ENCODE measurements around the gene DLST.

Gene DLST

DNA sequence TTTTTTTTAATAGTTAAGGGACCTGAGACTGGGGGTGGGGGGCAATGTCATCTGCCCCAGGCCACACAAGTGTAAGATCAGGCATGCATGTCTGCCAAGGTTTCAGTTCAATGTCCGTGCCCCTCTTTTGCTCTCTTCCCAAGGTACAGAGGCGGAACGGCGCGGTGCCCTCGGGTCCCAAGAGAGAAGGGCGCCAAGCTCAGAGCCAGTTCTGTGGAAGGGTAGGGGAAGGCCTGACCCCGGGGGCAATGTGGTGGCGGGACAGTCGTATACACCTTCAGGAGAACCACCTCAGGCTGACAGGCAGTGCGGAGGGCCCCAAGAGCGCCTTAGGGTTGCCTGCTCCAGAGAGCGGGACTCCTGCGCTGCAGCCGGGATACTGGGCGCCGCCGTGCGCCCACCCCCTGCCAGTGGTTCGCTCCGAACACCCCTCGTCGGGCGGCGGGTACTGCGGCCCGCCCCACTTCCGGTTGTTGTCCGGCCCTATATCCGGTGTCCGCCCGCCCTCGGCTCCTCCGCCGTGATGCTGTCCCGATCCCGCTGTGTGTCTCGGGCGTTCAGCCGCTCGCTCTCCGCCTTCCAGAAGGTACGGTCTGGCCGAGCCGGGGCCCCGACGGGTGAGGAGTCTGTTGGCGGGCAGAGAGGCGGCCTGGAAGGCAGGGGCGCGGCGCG is at the start of gene DLST:
Gene DLST, plus strand, starts transcription at position 486 of the 672 bp plus-strand sequence. Its CDS starts 38 bp downstream, at position 524.
- peak; percentile 70 for DNase-seq (ENCODE audit: low read depth)

GRCh38 chr14:74832849-74833248 is 48.9 kb upstream of the DLST start:
- DNase-seq (ENCODE audit: low read depth): no peak

- DNase-seq (ENCODE audit: low read depth): no peak
These were observed 46.9 kb upstream of the DLST start for GRCh38 chr14:74834692-74835392.

GRCh38 chr14:74835645-74836250 is 46.0 kb upstream of the DLST start:
- no peak for DNase-seq (ENCODE audit: low read depth)

DNA sequence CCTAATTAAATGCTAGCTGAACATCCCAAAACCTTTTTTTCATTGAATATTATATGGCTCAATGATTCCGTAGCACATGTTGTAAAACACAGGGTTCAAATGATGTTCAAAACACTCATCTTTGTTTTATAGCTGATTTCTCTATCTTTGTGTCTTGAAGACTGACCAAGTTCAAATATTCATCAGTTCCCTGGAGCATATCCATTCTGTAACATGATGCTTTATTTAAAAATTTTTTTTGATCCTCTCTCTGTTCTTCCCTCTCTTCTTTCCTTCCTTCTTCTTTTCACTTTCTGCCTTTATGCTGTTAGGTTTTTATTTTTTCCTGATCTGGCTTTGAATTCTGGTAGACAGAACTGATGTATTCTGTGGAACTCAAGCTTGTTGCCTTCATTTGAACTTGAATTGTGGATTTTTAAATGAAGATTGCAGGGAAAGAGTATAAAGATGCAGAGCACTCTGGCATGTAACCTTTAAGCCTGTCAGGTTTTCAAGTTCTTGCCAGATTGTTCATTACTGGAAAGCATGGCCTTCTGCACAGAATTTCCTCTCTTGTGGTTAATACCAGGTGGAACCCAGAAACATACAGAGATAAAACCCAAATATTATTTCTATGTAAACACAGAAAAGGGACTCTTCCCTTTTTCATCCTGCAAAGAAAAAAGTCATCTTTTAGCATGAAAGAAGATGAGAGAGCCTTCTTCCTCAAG is 45.3 kb upstream of the DLST start:
- DNase-seq (ENCODE audit: low read depth): no peak

DNA sequence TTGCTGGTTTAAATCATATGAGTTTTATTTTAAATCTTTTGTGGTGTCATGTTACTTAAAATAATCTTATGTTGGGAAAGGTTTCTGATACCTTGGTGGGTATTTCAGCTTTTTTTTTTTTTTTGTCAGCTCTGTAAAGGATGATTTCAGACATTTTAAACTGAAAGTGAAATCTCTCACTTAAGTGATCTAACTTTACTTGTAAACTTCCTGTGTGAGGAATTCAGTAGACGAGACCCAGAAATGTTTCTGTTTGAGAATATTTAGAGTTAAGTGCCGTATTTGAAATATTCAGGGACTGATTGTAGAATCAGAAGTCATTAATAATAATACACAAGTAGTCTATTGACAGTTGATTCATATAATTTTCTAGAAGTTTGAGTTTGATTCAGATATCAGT is 43.5 kb upstream of the DLST start:
- no peak for DNase-seq (ENCODE audit: low read depth)

GRCh38 chr14:74840603-74841030 is 41.1 kb upstream of the DLST start:
- DNase-seq (ENCODE audit: low read depth): no peak

DNA sequence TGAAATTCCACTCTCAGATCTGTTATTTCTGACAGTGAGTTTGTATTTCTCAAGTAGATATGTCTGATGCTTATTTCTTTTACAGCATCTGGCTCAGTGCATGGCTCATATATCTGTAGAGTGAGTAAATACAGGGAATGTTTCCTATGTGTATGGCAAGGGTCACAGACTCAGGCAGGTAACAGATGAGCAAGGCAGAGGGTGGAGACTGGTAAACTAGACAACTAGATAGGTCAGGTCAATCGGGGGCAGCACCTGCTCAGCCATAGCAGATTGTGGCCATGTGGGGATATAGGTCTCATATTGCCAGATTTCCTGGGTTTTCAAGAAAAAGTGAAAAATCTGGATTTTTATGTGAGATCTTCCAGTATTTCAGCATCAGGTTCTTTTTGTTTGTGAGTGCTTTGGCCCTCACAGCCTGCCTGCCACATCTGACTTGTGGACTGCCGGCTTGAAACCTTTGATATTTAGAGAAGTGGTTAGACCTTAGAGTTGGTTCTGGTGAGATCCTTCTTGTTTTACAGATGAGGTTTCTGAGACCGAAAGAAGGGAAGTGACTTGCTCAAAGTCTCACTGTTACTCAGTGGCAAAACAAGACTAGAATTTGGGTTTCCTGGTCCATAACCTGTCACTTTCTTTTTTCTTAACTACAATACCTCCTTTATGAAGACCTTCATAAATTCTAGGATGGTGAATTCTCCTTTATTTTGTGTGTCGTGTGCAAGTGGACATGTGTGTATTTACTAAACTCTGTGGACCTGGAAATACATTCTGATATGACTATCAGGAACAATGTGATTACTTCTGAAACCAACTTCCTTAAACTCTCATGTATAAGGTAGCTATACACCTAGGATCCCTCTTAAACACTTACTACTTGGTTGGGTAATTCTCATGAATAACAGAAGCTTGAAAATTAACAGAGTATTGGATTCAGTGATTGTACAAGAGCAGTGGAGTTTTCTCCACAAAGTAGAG is 40.2 kb upstream of the DLST start:
- DNase-seq (ENCODE audit: low read depth): no peak

DNA sequence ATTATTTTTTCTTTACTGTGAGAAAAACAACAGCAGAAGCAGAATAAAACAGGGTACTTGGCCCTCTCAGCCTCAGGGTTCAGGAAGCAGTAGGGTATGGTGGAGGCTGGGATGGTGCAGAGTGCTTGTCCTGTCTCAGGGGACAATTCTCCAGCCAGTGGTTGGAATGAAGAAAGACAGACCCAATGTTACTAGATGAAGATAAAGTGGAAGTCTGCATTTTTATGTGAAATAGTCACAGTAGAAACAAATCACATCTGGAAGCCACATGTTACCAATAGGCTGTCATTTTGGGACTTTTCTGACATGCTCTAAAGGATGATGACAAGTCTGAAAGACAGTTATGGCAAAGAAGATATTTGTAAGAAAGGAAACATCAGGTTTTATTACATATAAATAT is 38.1 kb upstream of the DLST start:
- DNase-seq (ENCODE audit: low read depth): no peak

DNA sequence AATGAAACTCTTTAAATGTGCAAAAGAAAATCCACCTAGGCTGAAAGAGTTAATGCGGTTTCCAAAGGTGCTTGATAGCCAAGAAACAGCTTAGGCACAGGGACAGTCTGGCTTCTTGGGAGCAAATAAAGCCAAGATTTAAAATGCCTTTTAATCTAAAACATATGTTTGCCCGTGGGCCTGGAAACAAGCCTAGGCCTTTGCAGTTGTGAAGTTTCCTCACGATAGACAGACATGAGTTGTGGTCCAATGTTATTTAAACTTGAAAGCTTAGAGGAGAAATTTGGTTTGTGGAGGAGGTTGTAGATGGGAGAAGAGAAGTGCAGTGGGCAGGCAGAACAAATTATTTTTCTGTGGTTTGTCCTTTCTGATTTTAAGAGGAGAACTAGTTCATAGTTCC is 35.5 kb upstream of the DLST start:
- no peak for DNase-seq (ENCODE audit: low read depth)

GRCh38 chr14:74846968-74847665 is 34.6 kb upstream of the DLST start:
- no peak for DNase-seq (ENCODE audit: low read depth)

GRCh38 chr14:74848768-74849167 is 32.9 kb upstream of the DLST start:
- no peak for DNase-seq (ENCODE audit: low read depth)

DNA sequence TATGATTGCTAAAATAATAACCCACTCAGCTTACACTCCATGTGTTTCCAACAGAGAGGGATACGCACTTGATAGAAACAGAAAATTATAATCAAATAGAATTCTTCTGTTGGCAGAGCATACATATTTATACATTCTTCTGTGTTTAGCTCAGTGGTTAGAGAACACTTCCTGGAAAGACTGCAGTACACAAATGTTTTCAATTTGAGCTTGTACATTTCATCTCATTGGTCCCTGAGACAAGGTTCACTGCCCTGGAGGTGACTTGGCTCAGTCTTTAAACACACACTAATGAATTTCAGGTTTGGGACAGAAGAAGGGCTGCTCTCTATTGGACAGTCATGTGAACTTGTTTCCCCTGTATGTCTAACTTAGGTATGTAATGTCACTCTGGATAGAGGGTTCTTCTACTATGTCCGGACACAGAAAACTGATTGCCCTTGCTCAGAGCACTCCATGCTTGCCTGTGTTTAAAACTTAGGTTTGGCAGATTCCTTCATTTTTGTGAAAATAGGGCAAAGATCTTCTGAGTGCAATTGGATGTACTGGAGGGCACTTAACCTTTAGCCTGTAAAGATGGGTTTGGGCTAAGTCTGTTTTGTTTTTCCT is 28.7 kb upstream of the DLST start:
- no peak for DNase-seq (ENCODE audit: low read depth)

- no peak for DNase-seq (ENCODE audit: low read depth)
These were observed 28.1 kb upstream of the DLST start for GRCh38 chr14:74853581-74853980.

DNA sequence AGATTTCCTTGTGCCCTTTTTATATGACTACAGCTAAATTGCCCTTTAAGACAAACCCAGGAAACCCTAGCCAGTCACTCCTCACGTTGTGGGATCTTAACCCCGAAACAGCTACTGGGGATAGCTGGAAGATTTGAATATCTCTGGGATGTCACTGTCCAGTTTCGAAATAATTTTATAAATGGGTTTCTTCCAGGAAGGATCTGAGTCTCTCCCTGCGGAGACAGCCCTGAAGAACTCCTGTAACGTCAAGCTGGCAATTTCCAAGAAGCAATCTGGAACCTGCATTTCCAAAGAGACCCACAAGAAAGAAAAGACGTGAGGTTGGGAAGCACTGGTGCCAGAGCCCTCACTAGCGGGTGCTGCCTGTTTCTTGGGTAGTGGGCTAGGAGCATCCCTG is 26.7 kb upstream of the DLST start:
- DNase-seq (ENCODE audit: low read depth): no peak

- no peak for DNase-seq (ENCODE audit: low read depth)
These were observed 25.8 kb upstream of the DLST start for GRCh38 chr14:74855945-74856344.

GRCh38 chr14:74856366-74856765 is 25.4 kb upstream of the DLST start:
- DNase-seq (ENCODE audit: low read depth): no peak

DNA sequence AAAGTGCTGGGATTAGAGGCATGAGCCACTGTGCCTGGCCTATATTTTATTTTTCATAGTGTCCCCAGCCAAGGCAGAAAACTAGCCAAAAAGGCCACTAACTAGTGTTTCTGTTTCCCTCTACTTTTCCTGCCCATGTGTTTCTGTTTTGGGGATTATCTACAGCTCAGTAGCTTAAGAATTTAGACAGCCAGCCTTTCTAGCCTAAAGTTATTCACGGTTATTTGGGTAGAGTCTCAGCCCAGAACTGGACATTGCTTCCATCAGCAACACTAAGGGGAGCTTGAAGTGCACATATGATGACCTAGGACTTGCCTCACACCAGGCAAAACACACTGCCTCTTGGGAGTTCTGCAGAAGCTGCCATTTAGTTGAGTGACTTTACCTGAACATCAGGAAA is 23.7 kb upstream of the DLST start:
- no peak for DNase-seq (ENCODE audit: low read depth)

DNA sequence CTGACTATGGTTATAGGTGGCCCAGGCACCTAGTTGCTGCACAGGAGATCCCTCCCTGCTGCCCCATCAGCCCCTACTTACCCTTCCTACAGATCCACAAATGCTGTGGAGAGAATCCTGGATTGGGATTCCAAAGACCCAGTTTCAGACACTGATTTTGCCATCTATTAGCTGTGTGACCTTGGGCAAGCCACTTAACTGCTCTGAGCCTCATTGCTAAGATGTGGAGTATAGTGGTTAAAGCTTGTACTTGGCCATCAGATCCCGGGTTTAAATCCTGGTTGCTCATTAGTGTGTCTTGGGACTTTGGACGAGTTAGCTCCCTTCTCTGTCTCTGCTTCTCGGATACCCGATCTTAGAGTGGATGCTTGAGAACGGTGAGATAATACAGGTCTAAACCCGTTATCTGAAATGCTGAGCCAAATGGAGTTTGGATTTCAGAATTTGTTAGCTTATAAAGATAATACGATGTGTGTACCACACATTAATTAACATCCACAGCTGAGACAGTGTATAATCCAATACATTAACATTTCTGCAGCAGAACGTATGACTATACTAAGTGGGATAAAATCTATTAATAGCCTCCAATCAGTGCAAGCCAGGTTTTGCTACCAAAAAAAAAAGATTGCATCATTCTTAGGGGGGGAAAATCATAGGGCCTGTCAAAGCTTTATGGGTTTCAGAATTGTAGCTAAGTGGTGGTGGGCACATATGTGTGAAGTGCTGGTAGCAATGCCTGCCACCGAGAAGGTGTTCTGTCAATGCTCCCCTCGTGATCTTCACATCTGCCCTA is 21.8 kb upstream of the DLST start:
- DNase-seq (ENCODE audit: low read depth): no peak
